ENCODE data around the gene TCEAL6.

The TCEAL6 gene

GRCh38 chrX:102113367-102113766 lies 28.9 kb downstream of the TCEAL6 start:
- Mint-ChIP-seq H3K36me3 (ENCODE audit: low read depth) (no peaks in the 10 kb centered on the region), H3K27ac (no peak overlapping the region), H3K4me3 (no peak overlapping the region), H3K9me3 (no peaks in the 10 kb centered on the region), H3K27me3 (peaks cover 48% of the 10 kb centered on the region), H3K4me1 (ENCODE audit: low read depth) (no peaks in the 10 kb centered on the region)
- no peak for DNase-seq

All from activated T-cell treated with anti-CD3 and anti-CD28 coated beads, Interleukin-2, amount 50 U/mL, for 24 hours (primary cell).